H1 (cell line): Measurements from ENCODE around the gene LSM14B. TPM values are rescaled to one million over a fixed set of nuclear protein-coding genes. Genes with fewer than 3 reads are reported as not detected.

Source experiments
- CTCF ChIA-PET: fragments of 300-600 bp; sonication (Branson Sonifier 250); formaldehyde crosslinking; loops from one replicate; lab custom pipeline; 2021; ENCODE audit not compliant: partially characterized antibody; lab: Charles Lee
- POLR2A ChIA-PET: fragments of 300-600 bp; sonication (Branson Sonifier 250); formaldehyde crosslinking; loops from one replicate; lab custom pipeline; 2021; ENCODE audit warnings: inconsistent platforms; ENCODE audit not compliant: partially characterized antibody; lab: Charles Lee
- DNase-seq, 2 experiments: peaks; one replicate each; pipeline versions ENCODE4 v3.0.0 to v3.0.0-alpha.2; 2010 to 2022; ENCODE audit warnings: low spot score in 2 of 2, low read depth in 1 of 2, mixed read lengths in 1 of 2
- FAIRE-seq: peaks from 2 replicates; lab custom pipeline; 2011; peaks lifted over from hg19 to GRCh38; lab: Jason Lieb, UNC
- H2AFZ ChIP-seq: 2 replicates; pipeline ENCODE4 v1.8.1; 2012; ENCODE audit warnings: low read length, inconsistent platforms
- H2AK5ac ChIP-seq: 2 replicates; pipeline ENCODE4 v1.6.1; 2013; ENCODE audit warnings: low read depth, low read length
- H2BK120ac ChIP-seq: replicated peaks from 2 replicates; pipeline ENCODE3; 2013; ENCODE audit warnings: low read depth, low read length, inconsistent platforms
- H2BK12ac ChIP-seq: 2 replicates; pipeline ENCODE4 v1.6.1; 2013; ENCODE audit warnings: low read depth, low read length
- H2BK15ac ChIP-seq: 2 replicates; pipeline ENCODE4 v1.6.1; 2013; ENCODE audit warnings: low read length
- H2BK20ac ChIP-seq: 2 replicates; pipeline ENCODE4 v1.6.1; 2013; ENCODE audit warnings: low read length
- H2BK5ac ChIP-seq: 2 replicates; pipeline ENCODE4 v1.6.1; 2013; ENCODE audit warnings: low read depth, low read length
- H3K14ac ChIP-seq: 2 replicates; pipeline ENCODE4 v1.6.1; 2013; ENCODE audit warnings: inconsistent platforms; ENCODE audit not compliant: insufficient read length
- H3K18ac ChIP-seq: 2 replicates; pipeline ENCODE4 v1.6.1; 2013; ENCODE audit warnings: low read length; ENCODE audit errors: extremely low read depth
- H3K23ac ChIP-seq: 2 replicates; pipeline ENCODE4 v1.6.1; 2013; ENCODE audit warnings: inconsistent platforms; ENCODE audit not compliant: insufficient read length
- H3K23me2 ChIP-seq: 2 replicates; pipeline ENCODE4 v1.6.1; 2013; ENCODE audit warnings: low read depth, low read length
- H3K27ac ChIP-seq: 2 replicates; pipeline ENCODE4 v1.6.1; 2011; ENCODE audit warnings: low read depth, low read length, inconsistent platforms
- H3K27me3 ChIP-seq, 4 experiments: replicated peaks in 1 of 4; 1 replicate in 1 of 4; 2 replicates in 3 of 4; pipeline versions ENCODE4 v1.6.1 to v1.8.1; 2011 to 2013; ENCODE audit warnings: low read length in 3 of 4, mild to moderate bottlenecking in 3 of 4, inconsistent platforms in 2 of 4, mixed read lengths in 2 of 4, moderate library complexity in 1 of 4; ENCODE audit not compliant: control insufficient read depth in 3 of 4, insufficient read depth in 3 of 4; ENCODE audit errors: extremely low read depth in 1 of 4
- H3K36me3 ChIP-seq, 4 experiments: 2 replicates each; pipeline versions ENCODE4 v1.6.1 to v1.8.1; 2011 to 2013; ENCODE audit warnings: mild to moderate bottlenecking in 4 of 4, low read length in 3 of 4, moderate library complexity in 2 of 4, control low read depth in 1 of 4, inconsistent platforms in 1 of 4; ENCODE audit not compliant: insufficient read depth in 4 of 4, control insufficient read depth in 2 of 4
- H3K4ac ChIP-seq: replicated peaks from 2 replicates; pipeline ENCODE3; 2013; ENCODE audit warnings: low read length, low read depth, mixed read lengths, inconsistent platforms; ENCODE audit not compliant: insufficient read length
- H3K4me1 ChIP-seq, 4 experiments: replicated peaks in 1 of 4; 1 replicate in 1 of 4; 2 replicates in 3 of 4; pipeline versions ENCODE4 v1.6.1 to v1.8.1; 2011 to 2013; ENCODE audit warnings: low read length in 3 of 4, inconsistent platforms in 2 of 4, mixed read lengths in 1 of 4; ENCODE audit not compliant: insufficient read depth in 4 of 4, control insufficient read depth in 3 of 4
- H3K4me2 ChIP-seq, 2 experiments: 2 replicates each; pipeline versions ENCODE4 v1.6.1 to v1.8.1; 2011 to 2013; ENCODE audit warnings: low read depth in 2 of 2, low read length in 2 of 2, control low read depth in 1 of 2, inconsistent platforms in 1 of 2, mild to moderate bottlenecking in 1 of 2; ENCODE audit not compliant: insufficient read depth in 1 of 2
- H3K4me3 ChIP-seq, 4 experiments: fragments of 200-600, 300-600 bp in 1 of 4; sonication (generic), shearing (Covaris generic), sonication (Bioruptor Twin) in 1 of 4; 2 replicates each; pipeline versions ENCODE4 v1.5.1 to v1.8.1; 2011 to 2016; ENCODE audit warnings: low read length in 4 of 4, low read depth in 3 of 4, control low read depth in 2 of 4, inconsistent platforms in 2 of 4, mild to moderate bottlenecking in 2 of 4, mixed read lengths in 1 of 4, moderate library complexity in 1 of 4; ENCODE audit not compliant: insufficient read depth in 2 of 4; ENCODE audit errors: extremely low read depth in 1 of 4
- H3K56ac ChIP-seq: replicated peaks from 2 replicates; pipeline ENCODE3; 2013; ENCODE audit warnings: low read depth, mild to moderate bottlenecking, mixed read lengths, low read length, inconsistent platforms; ENCODE audit not compliant: insufficient read length
- H3K79me1 ChIP-seq: 2 replicates; pipeline ENCODE4 v1.6.1; 2013; ENCODE audit warnings: low read depth, low read length, control low read depth
- H3K79me2 ChIP-seq, 2 experiments: 2 replicates each; pipeline versions ENCODE4 v1.6.1 to v1.8.1; 2012 to 2013; ENCODE audit warnings: low read length in 2 of 2, mild to moderate bottlenecking in 2 of 2, inconsistent platforms in 1 of 2; ENCODE audit not compliant: insufficient read depth in 2 of 2, control insufficient read depth in 1 of 2
- H3K9ac ChIP-seq, 4 experiments: replicated peaks in 1 of 4; 1 replicate in 1 of 4; 2 replicates in 3 of 4; pipeline versions ENCODE4 v1.6.1 to v1.8.1; 2011 to 2013; ENCODE audit warnings: low read depth in 3 of 4, low read length in 3 of 4, control low read depth in 2 of 4, mild to moderate bottlenecking in 2 of 4, moderate library complexity in 2 of 4, inconsistent platforms in 1 of 4; ENCODE audit errors: extremely low read depth in 1 of 4
- H3K9me3 ChIP-seq, 2 experiments: 2 replicates each; pipeline versions ENCODE4 v1.6.1 to v1.8.1; 2012 to 2013; ENCODE audit warnings: mild to moderate bottlenecking in 2 of 2, moderate library complexity in 2 of 2, control low read depth in 1 of 2, inconsistent platforms in 1 of 2, low read depth in 1 of 2, low read length in 1 of 2, mixed read lengths in 1 of 2; ENCODE audit not compliant: insufficient read depth in 2 of 2
- H4K20me1 ChIP-seq, 2 experiments: replicated peaks in 1 of 2; 2 replicates each; pipeline versions ENCODE3 to v1.8.1; 2011 to 2013; ENCODE audit warnings: inconsistent platforms in 2 of 2, low read length in 2 of 2, mild to moderate bottlenecking in 1 of 2; ENCODE audit not compliant: insufficient read depth in 2 of 2, control insufficient read depth in 1 of 2
- H4K5ac ChIP-seq: 2 replicates; pipeline ENCODE4 v1.6.1; 2013; ENCODE audit warnings: low read length, low read depth, mixed read lengths, inconsistent platforms; ENCODE audit not compliant: insufficient read length
- H4K8ac ChIP-seq: 2 replicates; pipeline ENCODE4 v1.8.0; 2013; ENCODE audit warnings: mild to moderate bottlenecking, moderate library complexity, low read length, inconsistent platforms; ENCODE audit not compliant: insufficient read depth; ENCODE audit errors: extremely low read depth
- H4K91ac ChIP-seq: replicated peaks from 2 replicates; pipeline ENCODE3; 2013; ENCODE audit warnings: low read length, mixed read lengths, inconsistent platforms; ENCODE audit not compliant: insufficient read length
- CBX5 ChIP-seq: fragments of 300-800, 300-1000 bp; sonication (generic); IDR thresholded peaks from 2 replicates; pipeline ENCODE4 v1.7.1; 2016; ENCODE audit warnings: antibody characterized with exemption, low read length, low read depth
- CBX8 ChIP-seq: fragments of 300-800, 300-1000 bp; sonication (generic); IDR thresholded peaks from 2 replicates; pipeline ENCODE4 v1.7.1; 2016; ENCODE audit warnings: low read depth, low read length, borderline replicate concordance
- EZH2 ChIP-seq: fragments of 200-600 bp; sonication (generic); IDR thresholded peaks from 2 replicates; pipeline ENCODE4 v1.7.1; 2012; ENCODE audit warnings: low read depth, mild to moderate bottlenecking, moderate library complexity, low read length, inconsistent platforms; ENCODE audit not compliant: severe bottlenecking
- GABPA ChIP-seq: IDR thresholded peaks from 2 replicates; pipeline ENCODE4 v1.6.1; 2011; ENCODE audit warnings: mild to moderate bottlenecking, low read length, moderate library complexity, borderline replicate concordance; ENCODE audit not compliant: insufficient read depth
- KDM4A ChIP-seq: IDR thresholded peaks from one replicate; pipeline ENCODE4 v1.7.1; 2012; ENCODE audit warnings: low read depth, mild to moderate bottlenecking, moderate library complexity, low read length, inconsistent platforms; ENCODE audit not compliant: severe bottlenecking
- POLR2A ChIP-seq, 2 experiments: IDR thresholded peaks; 1 replicate in 1 of 2; 2 replicates in 1 of 2; pipeline ENCODE4 v1.6.1; 2011; ENCODE audit warnings: low read depth in 2 of 2, low read length in 2 of 2, mild to moderate bottlenecking in 2 of 2; ENCODE audit errors: control extremely low read depth in 1 of 2
- RFX5 ChIP-seq: IDR thresholded peaks from 2 replicates; pipeline ENCODE4 v1.6.1; 2011; ENCODE audit warnings: low read depth, low read length, improper control_type of control experiment, borderline replicate concordance
- SIX5 ChIP-seq: IDR thresholded peaks from 2 replicates; pipeline ENCODE4 v1.6.1; 2011; ENCODE audit warnings: mild to moderate bottlenecking, low read depth, low read length
- SP4 ChIP-seq: IDR thresholded peaks from 2 replicates; pipeline ENCODE4 v1.6.1; 2012; ENCODE audit warnings: low read length, inconsistent platforms
- TAF1 ChIP-seq: IDR thresholded peaks from 2 replicates; pipeline ENCODE4 v1.6.1; 2011; ENCODE audit warnings: mild to moderate bottlenecking, low read depth, low read length
- TAF7 ChIP-seq: optimal IDR thresholded peaks from 2 replicates; pipeline ENCODE3; 2011; ENCODE audit warnings: low read depth, mild to moderate bottlenecking, inconsistent platforms, low read length, moderate library complexity, borderline replicate concordance
- ZNF274 ChIP-seq: IDR thresholded peaks from 2 replicates; pipeline ENCODE4 v1.7.0; 2012; ENCODE audit warnings: low read length, borderline replicate concordance; ENCODE audit errors: extremely low read depth
- WGBS, 2 experiments: shearing (Covaris generic) in 1 of 2; methylation state at CpG; one replicate each; pipeline versions ENCODE4 v1.1.6 to v1.1.7; 2013 to 2015; ENCODE audit warnings: low lambda C conversion rate in 2 of 2, mixed read lengths in 2 of 2, inconsistent platforms in 1 of 2, low coverage in 1 of 2, missing lambda C conversion rate in 1 of 2; ENCODE audit not compliant: insufficient replicate concordance in 2 of 2, insufficient coverage in 1 of 2, insufficient read length in 1 of 2; ENCODE audit errors: extremely low coverage in 1 of 2, missing lambda C conversion rate in 1 of 2; 5-methylcytosine and 5-hydroxymethylcytosine counted together
- polyA plus RNA-seq, 7 experiments: library from polyadenylated mRNA; depleted of rRNA in 3 of 7; stranded (reverse) in 5 of 7; unstranded in 2 of 7; fragments of >200 nt in 5 of 7; fragments of 200-250 nt in 2 of 7; gene quantifications; 1 replicate in 5 of 7; 2 replicates in 1 of 7; 4 replicates in 1 of 7; pipeline versions ENCODE4 v1.2.1 to v1.2.3, GENCODE V29; 2011 to 2013; ENCODE audit warnings: missing spikeins in 2 of 7, mixed read lengths in 2 of 7
- total RNA-seq: library from RNA; stranded (reverse); fragmentation: NEBNext Ultra II Directional; extraction: Animal tissue kit (Norgen Biotek cat#: 25700); gene quantifications from 2 replicates; pipeline ENCODE4 v1.2.1, GENCODE V29; 2021
- TF ChIP-seq, protein P1 (sequence below): IDR thresholded peaks from 2 replicates; pipeline ENCODE4 v1.6.1; 2012; ENCODE audit warnings: inconsistent platforms

Gene LSM14B
- total and polyA plus RNA-seq, 2 of the 8 experiments (the other 6 are each of a cell fraction or from before 2014, with no cell fraction given) = 58.3 to 65.6 TPM

DNA sequence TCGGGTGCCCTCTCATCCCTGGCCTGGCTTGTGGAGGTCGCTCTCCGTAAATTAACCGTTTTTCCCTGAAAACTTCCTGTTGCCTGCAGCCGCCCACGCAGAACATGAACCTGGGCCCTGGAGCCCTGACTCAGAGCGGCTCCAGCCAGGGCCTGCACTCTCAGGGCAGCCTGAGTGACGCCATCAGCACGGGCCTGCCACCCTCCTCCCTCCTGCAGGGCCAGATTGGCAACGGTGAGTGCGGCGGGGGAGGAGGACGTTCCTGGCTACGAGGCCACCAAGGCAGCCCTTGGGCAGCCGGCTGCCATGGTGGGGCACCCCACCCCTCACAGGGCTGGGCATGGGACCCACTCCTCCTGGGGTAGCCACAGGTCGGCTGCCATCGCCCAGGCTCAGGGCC is 39.1 kb downstream of the LSM14B start:
- Histone ChIP-seq H2BK5ac (no peak overlapping the region), H4K91ac (no peak overlapping the region), H2BK120ac (no peak overlapping the region), H2BK20ac (no peak overlapping the region), H3K36me3 (peaks cover 13 to 47% (median 30%) of the 10 kb centered on the region in 4 experiments), H3K27me3 (no peaks in the 10 kb centered on the region), H3K9me3 (no peaks in the 10 kb centered on the region), H3K9ac (no peak overlapping the region), H3K23me2 (no peaks in the 10 kb centered on the region), H3K79me1 (peaks cover 7% of the 10 kb centered on the region), H4K5ac (no peak overlapping the region), H3K27ac (no peak overlapping the region), H2BK12ac (no peak overlapping the region), H2AFZ (no peak overlapping the region), H2AK5ac (no peak overlapping the region), H3K4me1 (peaks cover 0 to 4% (median 3%) of the 10 kb centered on the region in 4 experiments; a peak in 5 of 7 replicates), H3K4me3 (no peak overlapping the region), H3K18ac (no peak overlapping the region), H3K4me2 (no peak overlapping the region), H3K79me2 (peaks cover 5 to 36% of the 10 kb centered on the region in 2 experiments; a peak in 3 of 4 replicates), H3K23ac (no peak overlapping the region), H4K20me1 (peaks cover 15 to 53% of the 10 kb centered on the region in 2 experiments), H3K14ac (no peak overlapping the region), H4K8ac (no peak overlapping the region; the same call in 1 of the 2 replicates), H2BK15ac (no peak overlapping the region), H3K56ac (no peak overlapping the region), H3K4ac (no peak overlapping the region)
- DNase-seq = no peak
- WGBS, 2 experiments = 93% methylated on average over 13 of the region's 17 CpGs; no CpG with 5 or more reads in 1 of the 2 experiments
- ChIA-PET POLR2A (interaction anchor here (1.5 kb wide), 1 partner anchor 26 kb away, joined by 3 read pairs; no protein-coding TSS in a partner anchor), CTCF (interaction anchor here (0.7 kb wide), 1 partner anchor 1535 kb away, joined by 3 read pairs; no protein-coding TSS in a partner anchor)
- no peak for FAIRE-seq
- TF ChIP-seq EZH2 (no peak), RFX5 (no peak), KDM4A (no peak), TAF7 (no peak), CBX5 (no peak), SIX5 (no peak), SP4 (no peak), TAF1 (no peak), POLR2A (IDR thresholded peaks at IDR 0.05; ENCODE audit: control extremely low read depth in 1 of 2, low read depth in 2 of 2, low read length in 2 of 2) (no peak), GABPA (no peak), CBX8 (no peak), ZNF274 (no peak)
- TF ChIP-seq, protein P1, sequence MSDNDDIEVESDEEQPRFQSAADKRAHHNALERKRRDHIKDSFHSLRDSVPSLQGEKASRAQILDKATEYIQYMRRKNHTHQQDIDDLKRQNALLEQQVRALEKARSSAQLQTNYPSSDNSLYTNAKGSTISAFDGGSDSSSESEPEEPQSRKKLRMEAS = no peak
